ENCODE measurements around the gene BMP6. TPM values are rescaled to one million over a fixed set of nuclear protein-coding genes. Genes with fewer than 3 reads are reported as not detected.

BMP6 gene
- total RNA-seq, 1 donor from 2014 or later, result 2.1 TPM

DNA sequence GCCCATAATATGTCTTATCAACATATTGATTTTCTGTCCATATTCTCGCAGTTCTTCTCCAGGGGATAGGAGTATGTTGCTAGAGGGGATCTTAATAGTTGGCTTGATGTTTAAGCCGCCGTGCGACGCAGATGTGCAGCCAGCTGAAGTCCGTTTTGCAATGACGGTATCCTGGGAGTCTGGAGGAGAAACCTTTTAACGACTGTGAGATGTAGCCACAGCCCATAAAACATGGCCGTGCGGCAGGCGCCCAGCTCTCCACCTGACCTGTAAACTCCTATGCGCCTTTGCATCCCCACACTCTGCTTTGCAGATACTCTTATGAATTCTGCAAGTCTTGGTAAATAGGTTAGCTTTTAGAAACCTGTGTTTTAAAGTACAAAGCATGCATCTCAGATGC is 36.9 kb downstream of the BMP6 start:
- no peak overlapping the region for H3K27ac ChIP-seq (ENCODE audit: low read depth, low read length)

DNA sequence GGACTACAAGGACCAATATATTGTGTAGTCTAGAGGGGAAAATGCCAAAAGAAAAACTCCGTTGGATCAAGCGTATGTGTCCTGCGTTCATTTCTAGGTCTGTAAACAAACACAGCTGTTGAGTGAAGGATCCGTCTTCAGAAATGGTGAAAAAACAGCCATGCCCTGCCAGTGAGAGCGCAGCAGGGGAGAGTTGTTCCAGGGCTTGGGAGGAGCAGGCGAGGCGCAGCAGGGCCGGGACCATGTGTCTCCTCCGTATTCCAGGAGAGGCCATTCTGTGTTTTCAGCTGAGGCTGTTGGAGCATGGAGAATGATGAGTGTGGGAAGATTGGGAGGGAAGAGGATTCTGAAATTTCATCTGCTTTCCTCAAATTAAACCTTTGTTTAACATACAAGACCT is 38.0 kb downstream of the BMP6 start:
- Histone ChIP-seq H3K27me3 (ENCODE audit: control insufficient read depth in 3 of 3, insufficient read depth in 3 of 3, low read length in 3 of 3) (peaks cover 0 to 8% (median 6%) of the 10 kb centered on the region in 3 donors), H3K4me1 (ENCODE audit: control insufficient read depth in 3 of 3, insufficient read depth in 3 of 3, low read length in 3 of 3) (no peaks in the 10 kb centered on the region), H3K36me3 (ENCODE audit: control insufficient read depth in 3 of 3, insufficient read depth in 3 of 3, low read length in 3 of 3) (no peaks in the 10 kb centered on the region), H3K27ac (ENCODE audit: low read depth, low read length) (no peak overlapping the region), H3K9ac (ENCODE audit: low read depth in 1 of 3, low read length in 3 of 3) (no peak overlapping the region), H3K4me3 (ENCODE audit: low read length in 3 of 3) (no peak overlapping the region), H3K9me3 (ENCODE audit: control insufficient read depth in 3 of 3, low read length in 3 of 3) (no peaks in the 10 kb centered on the region)

More for the DNA sequence above, 36.9 kb downstream of the BMP6 start:
- no peaks in the 10 kb centered on the region for H3K4me1 ChIP-seq (ENCODE audit: control insufficient read depth in 3 of 3, insufficient read depth in 3 of 3, low read length in 3 of 3)
- H3K9me3 ChIP-seq (ENCODE audit: control insufficient read depth in 3 of 3, low read length in 3 of 3), result no peaks in the 10 kb centered on the region
- H3K9ac ChIP-seq (ENCODE audit: low read depth in 1 of 3, low read length in 3 of 3), result no peak overlapping the region
- no peaks in the 10 kb centered on the region for H3K36me3 ChIP-seq (ENCODE audit: control insufficient read depth in 3 of 3, insufficient read depth in 3 of 3, low read length in 3 of 3)
- no peak overlapping the region for H3K4me3 ChIP-seq (ENCODE audit: low read length in 3 of 3)
- H3K27me3 ChIP-seq (ENCODE audit: control insufficient read depth in 3 of 3, insufficient read depth in 3 of 3, low read length in 3 of 3), result peaks cover 0 to 8% (median 6%) of the 10 kb centered on the region in 3 donors

DNA sequence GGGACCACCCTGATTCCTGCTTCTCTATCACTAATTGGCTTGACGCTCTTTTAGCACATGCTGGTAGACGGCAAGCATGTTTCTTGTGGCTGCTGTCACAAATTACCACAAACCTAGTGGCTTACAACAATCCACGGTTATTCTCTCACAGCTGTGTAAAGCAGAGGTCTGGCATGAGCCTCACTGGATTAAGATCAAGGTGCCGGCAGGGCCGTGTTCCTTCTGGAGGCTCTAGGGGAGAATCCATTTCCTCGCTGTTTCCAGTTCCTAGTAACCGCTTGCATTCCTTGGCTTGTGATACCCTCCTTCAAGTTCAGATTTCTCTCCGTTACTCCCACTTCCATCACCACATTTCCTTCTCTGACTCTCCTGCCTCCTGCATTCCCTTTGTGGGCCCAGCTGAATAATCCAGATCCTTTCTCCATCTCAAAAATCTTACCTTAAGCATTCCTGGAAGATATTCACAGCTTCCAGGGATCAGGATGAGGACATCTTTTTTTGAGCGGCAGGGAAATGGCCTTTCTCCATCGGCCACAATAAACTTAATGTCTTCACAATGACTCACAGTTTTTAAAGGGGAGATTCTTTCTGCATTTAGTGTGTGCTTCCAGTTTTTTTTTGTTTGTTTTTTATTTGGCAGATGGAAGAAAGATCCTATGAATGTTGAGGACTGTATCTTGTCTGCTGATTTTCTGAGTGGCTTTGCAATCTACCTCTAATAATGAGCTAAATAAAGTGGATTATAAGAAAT is 39.9 kb downstream of the BMP6 start:
- Histone ChIP-seq H3K9me3 (ENCODE audit: control insufficient read depth in 3 of 3, low read length in 3 of 3) (no peaks in the 10 kb centered on the region), H3K9ac (ENCODE audit: low read depth in 1 of 3, low read length in 3 of 3) (no peak overlapping the region), H3K36me3 (ENCODE audit: control insufficient read depth in 3 of 3, insufficient read depth in 3 of 3, low read length in 3 of 3) (no peaks in the 10 kb centered on the region), H3K27ac (ENCODE audit: low read depth, low read length) (no peak overlapping the region), H3K4me1 (ENCODE audit: control insufficient read depth in 3 of 3, insufficient read depth in 3 of 3, low read length in 3 of 3) (no peaks in the 10 kb centered on the region), H3K27me3 (ENCODE audit: control insufficient read depth in 3 of 3, insufficient read depth in 3 of 3, low read length in 3 of 3) (peaks cover 0 to 8% (median 6%) of the 10 kb centered on the region in 3 donors), H3K4me3 (ENCODE audit: low read length in 3 of 3) (no peak overlapping the region)

DNA sequence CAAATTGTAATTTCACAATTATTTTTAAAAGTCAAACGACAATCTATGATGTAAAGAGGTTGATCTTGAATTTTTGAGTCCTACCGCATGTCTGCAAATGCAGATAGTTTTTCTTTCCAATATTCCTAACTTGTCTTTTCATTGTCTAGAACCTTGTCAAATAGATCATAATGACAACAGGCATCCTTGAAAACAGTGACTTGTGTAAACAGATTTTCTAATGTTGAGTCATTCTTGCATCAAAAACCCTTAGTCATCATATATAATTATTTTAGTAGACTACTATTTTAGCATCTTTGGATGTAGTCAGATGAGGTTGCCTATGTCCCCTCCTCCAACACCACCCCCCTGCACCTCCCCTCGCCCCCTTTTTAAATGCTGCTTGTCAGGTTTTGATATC is 43.8 kb downstream of the BMP6 start:
- Histone ChIP-seq H3K4me3 (ENCODE audit: low read length in 3 of 3) (no peak overlapping the region), H3K9ac (ENCODE audit: low read depth in 1 of 3, low read length in 3 of 3) (no peak overlapping the region), H3K4me1 (ENCODE audit: control insufficient read depth in 3 of 3, insufficient read depth in 3 of 3, low read length in 3 of 3) (no peaks in the 10 kb centered on the region), H3K27me3 (ENCODE audit: control insufficient read depth in 3 of 3, insufficient read depth in 3 of 3, low read length in 3 of 3) (peaks cover 0 to 4% (median 0%) of the 10 kb centered on the region in 3 donors), H3K27ac (ENCODE audit: low read depth, low read length) (no peak overlapping the region), H3K36me3 (ENCODE audit: control insufficient read depth in 3 of 3, insufficient read depth in 3 of 3, low read length in 3 of 3) (no peaks in the 10 kb centered on the region), H3K9me3 (ENCODE audit: control insufficient read depth in 3 of 3, low read length in 3 of 3) (no peaks in the 10 kb centered on the region)

DNA sequence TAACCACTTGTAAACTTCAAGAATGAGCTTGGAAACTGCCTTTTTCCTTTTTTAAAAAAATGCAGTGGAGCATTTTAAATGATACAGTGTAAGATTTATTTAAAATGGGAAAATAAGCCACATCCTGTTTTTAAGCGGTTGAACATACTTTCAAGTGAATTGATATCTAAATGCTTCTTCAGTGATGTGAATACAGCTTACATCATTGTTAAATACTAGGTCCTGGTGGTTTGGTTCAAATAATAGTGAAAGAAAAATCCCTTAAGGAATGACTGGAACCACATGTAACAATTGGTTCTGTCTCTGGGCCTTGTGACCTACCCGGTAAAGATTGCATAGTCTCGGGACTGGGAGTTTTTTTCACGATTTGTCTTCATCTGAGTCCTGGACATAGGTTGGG is 44.2 kb downstream of the BMP6 start:
- H3K9me3 ChIP-seq (ENCODE audit: control insufficient read depth in 3 of 3, low read length in 3 of 3), result no peaks in the 10 kb centered on the region
- H3K4me1 ChIP-seq (ENCODE audit: control insufficient read depth in 3 of 3, insufficient read depth in 3 of 3, low read length in 3 of 3), result no peaks in the 10 kb centered on the region
- H3K36me3 ChIP-seq (ENCODE audit: control insufficient read depth in 3 of 3, insufficient read depth in 3 of 3, low read length in 3 of 3), result no peaks in the 10 kb centered on the region
- H3K4me3 ChIP-seq (ENCODE audit: low read length in 3 of 3), result no peak overlapping the region
- H3K9ac ChIP-seq (ENCODE audit: low read depth in 1 of 3, low read length in 3 of 3), result no peak overlapping the region
- H3K27ac ChIP-seq (ENCODE audit: low read depth, low read length), result no peak overlapping the region
- peaks cover 0 to 4% (median 0%) of the 10 kb centered on the region in 3 donors for H3K27me3 ChIP-seq (ENCODE audit: control insufficient read depth in 3 of 3, insufficient read depth in 3 of 3, low read length in 3 of 3)

DNA sequence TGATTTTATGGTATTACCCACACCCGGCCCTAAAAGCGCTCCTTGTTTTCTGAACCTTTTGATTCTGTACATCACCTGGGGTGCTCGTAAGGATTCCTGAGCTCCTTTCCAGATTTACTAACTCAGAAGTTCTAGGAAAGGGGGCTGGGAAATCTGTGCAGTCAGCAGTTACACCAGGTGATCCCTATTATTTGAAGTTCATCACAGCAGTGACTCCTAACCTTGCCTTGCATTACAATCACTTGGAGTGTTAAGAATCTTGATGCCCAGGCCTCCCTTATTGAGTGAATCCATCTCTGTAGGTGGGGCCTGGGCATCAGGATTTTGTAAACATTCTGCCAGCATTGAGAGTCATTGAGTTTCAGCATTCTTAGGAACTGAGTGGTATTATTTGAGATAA is 44.7 kb downstream of the BMP6 start:
- Histone ChIP-seq H3K27me3 (ENCODE audit: control insufficient read depth in 3 of 3, insufficient read depth in 3 of 3, low read length in 3 of 3) (peaks cover 0 to 4% (median 0%) of the 10 kb centered on the region in 3 donors), H3K27ac (ENCODE audit: low read depth, low read length) (no peak overlapping the region), H3K4me3 (ENCODE audit: low read length in 3 of 3) (no peak overlapping the region), H3K4me1 (ENCODE audit: control insufficient read depth in 3 of 3, insufficient read depth in 3 of 3, low read length in 3 of 3) (no peaks in the 10 kb centered on the region), H3K36me3 (ENCODE audit: control insufficient read depth in 3 of 3, insufficient read depth in 3 of 3, low read length in 3 of 3) (no peaks in the 10 kb centered on the region), H3K9me3 (ENCODE audit: control insufficient read depth in 3 of 3, low read length in 3 of 3) (no peaks in the 10 kb centered on the region), H3K9ac (ENCODE audit: low read depth in 1 of 3, low read length in 3 of 3) (no peak overlapping the region)

DNA sequence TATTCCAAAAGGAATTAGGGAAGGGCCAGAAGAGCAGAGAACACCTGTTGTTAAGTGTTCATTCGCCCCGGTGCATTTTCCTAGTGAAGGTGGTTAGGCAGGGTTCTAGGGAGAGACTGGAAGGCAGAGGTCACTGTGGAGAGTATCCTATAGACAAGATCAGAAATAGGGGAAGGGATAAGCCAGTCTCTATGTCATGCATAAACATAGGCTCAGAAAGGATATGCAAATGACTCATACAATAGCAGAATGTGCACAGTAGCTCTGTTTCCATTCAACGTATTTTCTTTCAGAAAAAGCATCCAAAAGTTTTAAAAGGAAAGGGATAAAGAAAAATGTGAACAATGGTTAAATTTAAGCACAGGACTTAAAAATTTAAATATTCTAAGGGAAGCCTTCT is 47.4 kb downstream of the BMP6 start:
- Histone ChIP-seq H3K27me3 (ENCODE audit: control insufficient read depth in 3 of 3, insufficient read depth in 3 of 3, low read length in 3 of 3) (peaks cover 0 to 12% (median 0%) of the 10 kb centered on the region in 3 donors), H3K4me1 (ENCODE audit: control insufficient read depth in 3 of 3, insufficient read depth in 3 of 3, low read length in 3 of 3) (no peaks in the 10 kb centered on the region), H3K36me3 (ENCODE audit: control insufficient read depth in 3 of 3, insufficient read depth in 3 of 3, low read length in 3 of 3) (no peaks in the 10 kb centered on the region), H3K9ac (ENCODE audit: low read depth in 1 of 3, low read length in 3 of 3) (no peak overlapping the region), H3K9me3 (ENCODE audit: control insufficient read depth in 3 of 3, low read length in 3 of 3) (no peaks in the 10 kb centered on the region), H3K4me3 (ENCODE audit: low read length in 3 of 3) (no peak overlapping the region), H3K27ac (ENCODE audit: low read depth, low read length) (no peak overlapping the region)

DNA sequence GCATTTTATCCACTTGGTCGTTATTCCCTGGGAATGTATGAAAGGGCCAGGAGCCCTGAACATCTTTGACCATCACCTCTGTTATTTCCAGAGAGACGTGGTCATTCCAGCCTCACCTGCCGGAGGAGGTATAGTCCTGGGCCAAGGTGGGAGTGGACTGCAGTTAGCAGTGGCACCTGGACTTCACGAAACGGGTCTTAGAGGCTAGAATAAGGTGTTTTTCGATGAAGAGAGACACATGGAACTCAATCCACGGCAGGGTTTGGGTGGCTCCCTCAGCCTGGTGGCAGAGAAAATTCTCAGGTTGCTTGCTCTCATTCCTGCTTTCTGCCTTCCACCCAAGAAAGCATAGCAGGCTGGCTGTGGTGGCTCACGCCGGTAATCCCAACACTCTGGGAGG is 48.0 kb downstream of the BMP6 start:
- Histone ChIP-seq H3K36me3 (ENCODE audit: control insufficient read depth in 3 of 3, insufficient read depth in 3 of 3, low read length in 3 of 3) (no peaks in the 10 kb centered on the region), H3K4me1 (ENCODE audit: control insufficient read depth in 3 of 3, insufficient read depth in 3 of 3, low read length in 3 of 3) (no peaks in the 10 kb centered on the region), H3K27ac (ENCODE audit: low read depth, low read length) (no peak overlapping the region), H3K9me3 (ENCODE audit: control insufficient read depth in 3 of 3, low read length in 3 of 3) (no peaks in the 10 kb centered on the region), H3K27me3 (ENCODE audit: control insufficient read depth in 3 of 3, insufficient read depth in 3 of 3, low read length in 3 of 3) (peaks cover 0 to 12% (median 0%) of the 10 kb centered on the region in 3 donors), H3K4me3 (ENCODE audit: low read length in 3 of 3) (no peak overlapping the region), H3K9ac (ENCODE audit: low read depth in 1 of 3, low read length in 3 of 3) (no peak overlapping the region)

DNA sequence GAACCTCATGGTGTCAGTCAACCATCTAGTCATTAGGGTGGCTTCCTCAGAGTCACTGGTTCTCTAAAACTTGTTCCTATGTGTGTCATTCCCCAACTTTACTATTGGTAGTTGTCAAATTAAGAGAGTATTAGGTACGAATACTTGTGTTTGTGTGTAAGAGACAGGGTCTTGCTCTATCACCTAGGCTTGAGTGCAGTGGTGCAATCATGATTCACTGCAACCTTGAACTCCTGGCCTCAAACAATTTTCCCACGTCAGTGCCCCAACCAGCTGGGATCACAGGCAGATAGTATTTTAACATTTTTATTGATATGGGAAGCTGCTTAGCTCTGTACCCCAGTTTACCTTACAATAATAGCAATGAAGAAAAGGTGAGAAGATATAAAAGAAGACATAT is 50.6 kb downstream of the BMP6 start:
- Histone ChIP-seq H3K9ac (ENCODE audit: low read depth in 1 of 3, low read length in 3 of 3) (no peak overlapping the region), H3K4me1 (ENCODE audit: control insufficient read depth in 3 of 3, insufficient read depth in 3 of 3, low read length in 3 of 3) (no peaks in the 10 kb centered on the region), H3K9me3 (ENCODE audit: control insufficient read depth in 3 of 3, low read length in 3 of 3) (no peaks in the 10 kb centered on the region), H3K4me3 (ENCODE audit: low read length in 3 of 3) (no peak overlapping the region), H3K27me3 (ENCODE audit: control insufficient read depth in 3 of 3, insufficient read depth in 3 of 3, low read length in 3 of 3) (peaks cover 0 to 12% (median 0%) of the 10 kb centered on the region in 3 donors), H3K36me3 (ENCODE audit: control insufficient read depth in 3 of 3, insufficient read depth in 3 of 3, low read length in 3 of 3) (no peaks in the 10 kb centered on the region), H3K27ac (ENCODE audit: low read depth, low read length) (no peak overlapping the region)

DNA sequence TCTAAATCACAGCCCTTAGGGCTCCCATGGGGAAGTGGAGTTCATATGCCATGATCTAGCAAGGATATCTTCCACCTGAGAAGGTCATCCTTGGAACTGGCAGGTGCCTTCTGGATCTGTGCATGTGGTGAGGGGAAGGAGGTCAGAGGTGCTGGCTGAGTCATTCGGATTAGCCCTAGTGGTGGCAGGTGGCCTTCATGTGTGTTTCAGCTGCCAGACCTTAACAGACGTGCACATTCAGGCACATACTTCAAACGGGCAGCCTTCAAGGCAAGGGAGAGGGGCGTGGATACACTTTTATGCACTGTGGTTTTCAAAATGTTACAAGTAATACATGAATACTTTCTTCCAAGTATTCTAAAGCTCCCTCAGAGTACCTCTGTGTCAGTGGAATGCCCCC is 51.2 kb downstream of the BMP6 start:
- no peak overlapping the region for H3K27ac ChIP-seq (ENCODE audit: low read depth, low read length)
- no peak overlapping the region for H3K4me3 ChIP-seq (ENCODE audit: low read length in 3 of 3)
- H3K9ac ChIP-seq (ENCODE audit: low read depth in 1 of 3, low read length in 3 of 3), result no peak overlapping the region
- H3K36me3 ChIP-seq (ENCODE audit: control insufficient read depth in 3 of 3, insufficient read depth in 3 of 3, low read length in 3 of 3), result no peaks in the 10 kb centered on the region
- H3K9me3 ChIP-seq (ENCODE audit: control insufficient read depth in 3 of 3, low read length in 3 of 3), result no peaks in the 10 kb centered on the region
- no peaks in the 10 kb centered on the region for H3K4me1 ChIP-seq (ENCODE audit: control insufficient read depth in 3 of 3, insufficient read depth in 3 of 3, low read length in 3 of 3)
- peaks cover 0 to 12% (median 0%) of the 10 kb centered on the region in 3 donors for H3K27me3 ChIP-seq (ENCODE audit: control insufficient read depth in 3 of 3, insufficient read depth in 3 of 3, low read length in 3 of 3)
